EH (cell line): ENCODE results near the gene SCFD2.

Source experiments
- DNase-seq: peaks from one replicate; pipeline ENCODE4 v3.0.0-alpha.2; 2015; ENCODE audit warnings: low read depth

SCFD2 gene

GRCh38 chr4:52925531-52925968 lies 440.3 kb downstream of the SCFD2 start:
- DNase-seq = no peak

GRCh38 chr4:52919461-52919860 lies 446.4 kb downstream of the SCFD2 start:
- DNase-seq = no peak

DNA sequence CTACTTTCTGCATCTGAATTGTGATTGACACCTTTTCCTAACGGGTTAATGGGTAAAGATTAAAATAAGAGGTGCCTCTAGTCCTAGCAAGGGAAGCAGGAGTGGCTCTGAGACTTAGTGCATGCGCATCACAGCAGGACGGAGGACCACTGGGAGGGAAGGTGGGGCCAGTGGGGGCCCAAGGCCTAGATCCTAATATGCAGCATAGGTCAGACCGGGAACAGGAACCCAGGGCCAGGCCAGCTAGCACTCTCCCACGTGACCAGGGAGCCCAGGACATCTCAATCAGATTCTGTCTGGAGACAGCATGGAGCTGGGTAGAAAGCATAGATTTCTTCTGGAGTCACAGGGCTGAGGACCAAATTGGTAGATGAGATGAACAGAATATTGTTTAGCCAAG lies 448.0 kb downstream of the SCFD2 start:
- no peak for DNase-seq

DNA sequence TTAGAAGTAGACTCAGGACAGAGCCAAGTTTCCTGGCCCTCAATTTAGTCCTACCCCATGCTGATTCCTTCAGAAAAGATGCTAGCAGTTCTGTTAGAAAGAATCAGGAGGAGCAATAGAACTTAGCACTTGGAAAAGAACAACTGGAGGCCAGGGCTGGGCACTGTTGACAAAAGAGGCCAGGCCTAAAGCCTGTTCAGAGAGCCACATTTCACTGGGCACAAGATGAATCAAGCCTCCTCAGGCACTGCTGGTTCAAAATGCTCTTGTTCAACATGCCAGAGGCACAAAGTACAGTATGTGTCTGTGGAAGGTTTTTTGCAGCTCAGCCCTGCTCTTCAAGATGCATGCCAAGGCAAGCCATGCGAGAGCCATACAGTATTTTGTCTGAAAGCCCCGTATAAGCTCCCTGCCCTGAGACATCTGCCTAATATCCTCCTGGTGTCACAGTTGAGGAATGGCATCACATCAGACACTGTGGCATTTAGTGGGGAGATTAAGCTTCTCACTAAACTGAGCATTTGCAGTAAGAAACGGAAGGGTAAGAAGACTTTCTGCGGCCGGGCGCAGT lies 450.0 kb downstream of the SCFD2 start:
- DNase-seq = no peak

- DNase-seq = no peak
Observed at GRCh38 chr4:52915191-52915590, 450.7 kb downstream of the SCFD2 start.

DNA sequence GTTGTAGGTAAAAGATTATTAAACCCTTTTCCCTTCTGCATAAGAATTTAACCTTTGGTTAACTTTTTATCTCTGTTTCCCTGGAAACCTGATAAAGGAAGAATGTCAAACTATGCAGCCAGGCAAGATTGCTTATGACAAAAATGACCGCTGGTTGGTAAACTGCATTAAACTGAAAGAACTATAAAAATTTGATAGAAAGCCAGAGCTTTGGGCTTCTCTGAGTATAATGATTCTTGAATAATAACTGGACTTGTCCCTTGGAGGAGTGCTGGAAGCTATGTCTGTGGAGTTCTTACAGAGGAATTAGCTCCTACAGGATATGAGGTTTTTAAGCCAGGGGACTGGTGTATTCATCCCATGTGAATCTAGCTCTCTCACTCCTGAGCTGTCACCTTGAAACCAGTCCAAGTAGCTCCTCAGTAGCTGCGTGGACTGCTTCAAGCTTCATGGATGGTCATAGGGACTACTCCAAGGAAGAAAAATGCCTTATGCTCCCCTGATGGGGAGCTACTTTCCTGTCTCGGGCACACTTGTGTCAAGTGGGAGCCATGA lies 451.7 kb downstream of the SCFD2 start:
- peak; percentile 69 for DNase-seq

DNA sequence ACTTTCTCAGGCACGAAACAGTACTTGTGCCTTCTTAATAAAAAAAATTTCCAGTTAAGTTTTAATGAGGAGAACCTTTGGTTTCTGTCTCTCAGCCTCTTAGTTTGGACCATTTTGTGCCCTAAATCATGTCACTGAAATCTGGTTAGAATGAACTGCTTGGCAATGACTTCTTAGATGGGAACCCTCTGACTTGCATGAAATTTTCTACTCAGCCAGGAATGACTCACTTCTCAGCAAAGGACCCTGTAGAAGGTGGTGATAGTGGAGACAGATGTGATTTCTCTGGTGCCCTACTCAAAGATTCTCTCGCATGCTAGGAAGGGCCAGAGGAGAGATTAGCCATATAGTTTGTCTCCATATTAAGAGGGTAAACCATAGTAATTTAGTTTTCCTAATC lies 453.3 kb downstream of the SCFD2 start:
- peak; percentile 40 for DNase-seq

DNA sequence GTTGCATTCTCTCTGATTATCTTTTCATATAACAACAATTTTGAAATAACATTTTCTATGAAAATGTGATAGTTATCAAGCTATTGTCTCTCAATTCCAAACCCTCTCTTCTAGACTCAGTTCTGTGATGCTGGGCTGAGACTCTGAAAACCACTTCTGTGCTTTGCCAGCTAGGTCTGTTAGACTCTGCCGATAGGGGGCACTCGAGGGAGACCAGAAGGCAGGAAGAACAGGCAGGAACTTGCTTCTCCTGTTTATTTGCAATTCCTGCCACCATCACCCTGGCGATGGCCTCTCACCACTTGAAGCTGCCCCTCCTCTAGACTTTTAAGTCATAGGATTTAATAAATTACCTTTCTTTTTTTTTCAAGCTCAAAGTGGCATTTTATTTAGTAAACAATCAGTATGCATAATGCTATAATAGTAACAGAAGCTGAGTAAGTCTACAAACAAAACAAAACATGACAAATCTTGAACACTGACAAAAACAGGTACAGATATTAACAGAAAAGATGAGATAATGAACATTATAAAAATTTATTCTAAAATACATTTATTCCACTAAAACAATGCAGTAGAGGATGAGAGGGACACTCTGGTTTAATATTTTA lies 454.1 kb downstream of the SCFD2 start:
- DNase-seq = peak; percentile 66

GRCh38 chr4:52910115-52910514 lies 455.7 kb downstream of the SCFD2 start:
- DNase-seq = peak; percentile 42

DNA sequence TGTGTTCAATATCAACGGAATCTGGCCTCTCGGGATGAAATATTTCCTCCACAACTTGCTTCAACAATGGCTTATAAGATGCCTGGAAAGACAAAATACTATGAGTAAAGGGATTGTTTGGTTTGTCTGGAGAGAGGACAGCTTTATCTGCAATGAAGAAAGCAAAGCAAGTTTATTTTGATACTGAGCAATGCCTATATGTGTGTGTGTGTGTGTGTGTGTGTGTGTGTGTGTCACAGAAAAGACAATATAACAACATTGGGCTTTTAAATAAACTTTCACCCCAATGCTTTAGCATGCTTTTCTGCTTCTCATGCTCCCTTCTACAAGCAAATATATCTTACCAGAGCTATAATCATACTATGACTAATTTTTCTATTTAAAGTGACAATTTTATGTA lies 458.4 kb downstream of the SCFD2 start:
- DNase-seq = peak; percentile 10

GRCh38 chr4:52904421-52904820 lies 461.4 kb downstream of the SCFD2 start:
- peak; percentile 50 for DNase-seq

- no peak for DNase-seq
Observed at GRCh38 chr4:52903273-52903672, 462.6 kb downstream of the SCFD2 start.

GRCh38 chr4:52894443-52894842 lies 471.4 kb downstream of the SCFD2 start:
- peak; percentile 36 for DNase-seq

- peak; percentile 48 for DNase-seq
Observed at GRCh38 chr4:52892880-52893279, 473.0 kb downstream of the SCFD2 start.

GRCh38 chr4:52891743-52892142 lies 474.1 kb downstream of the SCFD2 start:
- no peak for DNase-seq

DNA sequence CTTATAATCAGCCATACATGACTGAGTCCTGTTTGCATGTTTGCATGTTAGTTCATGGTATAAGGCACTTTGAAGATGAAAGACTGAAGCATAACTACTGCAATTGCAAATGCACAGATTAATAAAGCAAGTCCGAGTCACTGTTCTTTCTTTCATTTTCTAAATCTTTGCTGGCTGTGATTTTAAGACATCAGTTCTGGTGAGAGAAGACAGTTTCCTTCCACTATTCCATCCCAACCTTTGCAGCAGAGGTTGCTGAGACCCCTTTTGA lies 475.4 kb downstream of the SCFD2 start:
- no peak for DNase-seq

GRCh38 chr4:52889778-52890520 lies 475.9 kb downstream of the SCFD2 start:
- no peak for DNase-seq

DNA sequence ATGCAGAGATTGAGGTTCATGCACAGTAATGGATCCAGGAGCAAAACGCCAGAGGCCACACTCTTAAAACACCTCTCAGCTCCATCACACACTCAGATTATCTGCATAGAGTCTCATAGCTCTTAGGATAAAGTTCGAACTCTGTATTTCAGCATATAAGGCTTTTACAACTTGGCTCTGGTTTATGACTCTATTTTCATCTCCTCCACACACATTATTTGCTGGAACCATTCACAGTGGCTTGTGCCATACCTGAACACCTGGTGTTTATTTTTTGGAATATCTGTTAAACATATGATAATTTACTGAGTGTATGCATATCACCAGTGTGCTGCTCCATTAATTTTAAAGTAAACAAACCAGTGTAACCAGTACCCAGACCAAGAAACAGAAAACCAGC lies 476.5 kb downstream of the SCFD2 start:
- DNase-seq = no peak

GRCh38 chr4:52884994-52885393 lies 480.9 kb downstream of the SCFD2 start:
- no peak for DNase-seq

- peak; percentile 4 for DNase-seq
Observed at GRCh38 chr4:52883707-52884669, 481.9 kb downstream of the SCFD2 start.

GRCh38 chr4:52883183-52883621 lies 482.7 kb downstream of the SCFD2 start:
- DNase-seq = no peak

- DNase-seq = no peak
Observed at GRCh38 chr4:52880994-52881393, 484.9 kb downstream of the SCFD2 start.
